Right renal cortex interstitium (tissue), 3 donors: ENCODE measurements around the gene SFXN2. TPM values are rescaled to one million over a fixed set of nuclear protein-coding genes. Genes with fewer than 3 reads are reported as not detected.
"Not testable (repeated sequence)": the region's sequence is repeated elsewhere in the genome, so short reads cannot be mapped to it uniquely, and the experiment has no call there.

Source experiments
- DNase-seq, 3 donors: peaks; one replicate each; pipeline ENCODE4 v3.0.0-alpha.2; 2013; ENCODE audit warnings: low read depth in 3 of 3, low spot score in 2 of 3
- polyA plus RNA-seq, 3 donors: library from polyadenylated mRNA; unstranded; fragments of 120-200 nt; gene quantifications; one replicate each; pipeline ENCODE4 v1.2.1, GENCODE V29; 2013; ENCODE audit not compliant: insufficient read length in 3 of 3

Gene SFXN2
- polyA plus RNA-seq, 3 donors, result 44.0 to 48.3 (median 47.1) TPM

DNA sequence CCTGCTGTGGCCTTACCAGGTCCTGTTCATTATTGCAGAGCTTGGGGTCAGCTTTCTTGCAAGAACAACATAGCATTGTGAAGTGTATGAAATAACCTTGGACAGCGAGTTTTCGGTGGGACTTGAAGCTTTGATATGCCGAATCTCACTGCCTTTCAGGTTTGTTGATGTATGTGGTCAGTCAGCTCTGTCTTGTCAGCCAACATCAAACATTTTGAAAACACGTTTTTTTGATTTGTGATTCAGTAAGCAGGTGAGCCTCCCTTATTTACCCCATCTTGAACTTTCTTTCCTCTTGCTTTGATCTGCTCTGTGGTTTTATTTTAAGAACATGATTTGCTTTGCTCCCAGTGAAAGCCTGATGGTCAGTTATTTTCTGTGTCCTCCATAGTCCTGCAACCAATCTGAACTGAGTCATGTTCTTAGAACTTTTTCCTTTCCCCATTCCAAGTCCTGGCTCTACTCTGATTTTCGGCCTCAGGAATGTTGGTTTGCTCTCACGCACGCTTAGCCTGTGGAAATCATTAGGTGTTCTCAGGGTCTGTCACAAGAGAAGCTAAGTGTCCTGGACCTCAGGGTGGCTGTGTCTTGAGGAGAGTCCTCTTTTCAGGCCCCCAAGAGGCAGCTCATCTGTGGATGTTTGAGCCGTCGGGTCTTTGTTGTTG is 38.0 kb downstream of the SFXN2 start:
- no peak for DNase-seq

DNA sequence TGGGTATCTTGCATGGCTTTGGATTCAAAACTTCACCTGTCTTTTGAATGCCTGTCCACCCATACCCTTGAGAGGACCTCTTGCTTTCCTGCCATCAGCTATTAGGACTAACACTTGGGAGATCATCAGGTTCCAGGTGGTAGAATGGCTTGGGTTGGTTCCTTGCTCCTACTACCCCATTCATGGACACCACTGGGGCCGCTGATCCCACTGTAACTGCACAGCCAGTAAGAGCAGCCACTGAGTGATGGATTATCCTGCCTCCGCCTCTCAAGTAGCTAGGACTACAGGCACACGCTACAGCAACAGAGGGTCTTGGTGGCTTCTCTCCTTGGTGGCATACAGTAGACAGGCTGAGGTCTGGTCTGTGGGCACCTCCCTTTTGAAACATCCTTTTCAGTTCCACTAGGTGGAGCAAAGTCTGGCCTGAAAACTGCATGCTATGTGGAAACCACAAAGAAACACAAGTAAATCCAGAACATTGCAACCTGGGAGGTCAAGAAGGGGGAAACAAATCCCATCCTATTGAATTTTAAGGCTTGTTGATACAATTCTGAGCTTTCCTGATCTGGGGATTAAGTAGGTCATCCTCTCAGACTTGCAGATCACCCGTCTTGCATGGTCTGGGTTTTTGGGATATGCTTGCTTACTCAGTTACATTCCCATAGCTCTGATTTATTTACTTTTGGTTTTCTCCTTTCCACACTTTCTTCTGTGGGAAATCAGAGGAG is 38.7 kb downstream of the SFXN2 start:
- no peak for DNase-seq

DNA sequence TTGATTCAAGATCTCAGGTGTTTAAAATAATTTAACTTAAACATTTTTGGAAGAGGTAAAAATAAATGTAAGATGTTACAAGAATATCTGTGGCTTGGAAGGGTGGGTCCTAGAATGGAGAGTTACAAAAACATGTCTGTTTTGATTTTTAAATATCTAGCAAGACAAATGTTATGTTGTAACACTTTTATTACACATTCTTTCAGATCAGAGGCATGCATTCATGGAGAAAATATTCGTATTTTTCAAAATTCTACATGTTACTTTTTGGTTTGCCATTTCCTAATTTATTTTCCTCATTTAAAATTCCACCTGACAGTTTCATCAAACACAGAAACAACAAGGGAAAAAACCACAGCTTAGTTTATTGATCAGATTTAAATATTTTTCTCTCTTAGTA is 39.3 kb downstream of the SFXN2 start:
- DNase-seq, result no peak

DNA sequence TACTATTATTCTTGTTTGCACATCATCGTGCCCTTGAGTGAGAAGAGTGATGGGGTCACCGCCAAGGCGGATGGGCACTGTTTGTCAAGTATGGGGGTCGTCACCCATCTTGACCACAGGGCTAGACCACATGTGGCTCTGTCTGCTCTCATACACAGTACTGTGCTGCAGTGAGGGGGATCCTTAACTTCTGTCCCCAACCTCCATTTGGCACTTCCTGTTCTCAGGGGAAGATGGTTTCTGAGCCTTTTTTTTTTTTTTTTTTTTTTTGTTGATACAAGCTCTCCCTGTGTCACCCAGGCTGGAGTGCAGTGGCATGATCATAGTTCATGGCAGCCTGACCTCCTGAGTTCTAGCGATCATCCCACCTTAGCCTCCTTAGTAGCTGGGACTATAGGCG is 42.9 kb downstream of the SFXN2 start:
- no peak for DNase-seq

DNA sequence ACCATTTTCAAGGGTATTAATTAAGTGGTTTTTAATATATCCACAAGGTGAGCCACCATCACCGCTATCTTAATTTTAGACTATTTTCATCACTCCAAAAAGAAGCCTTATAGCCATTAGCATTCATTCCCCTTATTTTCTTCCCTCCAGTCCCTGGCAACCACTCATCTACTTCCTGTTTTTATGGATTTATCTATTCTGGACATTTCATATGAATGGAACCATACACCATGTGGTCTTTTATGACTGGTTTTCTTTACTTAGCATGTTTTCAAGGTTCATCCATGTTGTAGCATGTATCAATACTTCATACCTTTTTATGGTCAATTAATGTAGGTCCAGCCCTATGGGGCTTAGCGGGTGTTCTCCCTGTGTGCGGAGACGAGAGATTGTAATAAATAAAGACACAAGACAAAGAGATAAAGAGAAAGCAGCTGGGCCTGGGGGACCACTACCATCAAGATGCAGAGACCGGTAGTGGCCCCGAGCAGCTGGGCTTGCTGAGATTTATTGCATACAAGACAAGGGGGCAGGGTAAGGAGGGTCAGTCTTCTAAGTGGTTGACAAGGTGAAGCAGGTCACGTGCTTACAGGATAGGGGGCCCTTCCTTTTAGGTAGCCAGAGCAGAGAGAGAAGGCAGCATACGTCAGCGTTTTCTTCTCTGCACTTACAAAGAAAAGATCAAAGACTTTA is 44.0 kb downstream of the SFXN2 start:
- DNase-seq, result no peak

DNA sequence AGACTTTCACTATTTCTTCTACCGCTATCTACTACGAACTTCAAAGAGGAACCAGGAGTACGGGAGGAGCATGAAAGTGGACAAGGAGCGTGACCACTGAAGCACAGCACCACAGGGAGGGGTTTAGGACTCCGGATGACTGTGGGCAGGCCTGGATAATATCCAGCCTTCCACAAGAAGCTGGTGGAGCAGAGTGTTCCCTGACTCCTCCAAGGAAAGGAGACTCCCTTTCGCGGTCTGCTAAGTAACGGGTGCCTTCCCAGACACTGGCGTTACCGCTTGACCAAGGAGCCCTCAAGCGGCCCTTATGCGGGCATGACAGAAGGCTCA is 44.5 kb downstream of the SFXN2 start:
- DNase-seq, result not testable (repeated sequence)

DNA sequence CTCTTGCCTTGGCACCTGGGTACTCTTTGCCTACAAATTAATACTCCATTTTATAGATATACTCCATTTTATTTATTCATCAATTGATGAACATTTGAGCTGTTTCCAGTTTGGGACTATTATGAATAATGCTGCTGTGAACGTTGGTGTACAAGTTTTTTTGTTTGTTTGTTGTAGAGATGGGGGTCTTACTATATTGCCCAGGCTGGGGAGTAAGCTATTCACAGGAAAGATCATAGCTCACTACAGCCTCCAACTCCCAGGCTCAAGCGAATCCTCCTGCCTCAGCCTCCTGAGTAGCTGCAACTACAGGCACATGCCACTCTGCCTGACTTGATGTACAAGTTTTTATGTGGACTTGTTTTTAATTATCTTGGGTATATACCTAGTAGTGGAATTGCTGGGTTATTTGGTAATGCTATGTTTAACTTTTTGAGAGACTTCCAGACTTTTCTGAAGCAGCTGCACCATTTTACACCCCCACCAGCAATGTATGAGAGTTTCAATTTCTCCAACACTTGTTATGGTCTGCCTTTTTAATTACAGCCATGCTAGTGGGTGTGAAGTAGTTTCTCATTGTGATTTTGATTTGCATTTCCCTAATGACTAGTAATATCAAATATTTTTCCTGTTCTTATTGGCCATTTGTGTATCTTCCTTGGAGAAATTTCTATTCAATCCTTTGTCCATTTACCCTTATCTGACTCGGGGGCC is 45.2 kb downstream of the SFXN2 start:
- no peak for DNase-seq

DNA sequence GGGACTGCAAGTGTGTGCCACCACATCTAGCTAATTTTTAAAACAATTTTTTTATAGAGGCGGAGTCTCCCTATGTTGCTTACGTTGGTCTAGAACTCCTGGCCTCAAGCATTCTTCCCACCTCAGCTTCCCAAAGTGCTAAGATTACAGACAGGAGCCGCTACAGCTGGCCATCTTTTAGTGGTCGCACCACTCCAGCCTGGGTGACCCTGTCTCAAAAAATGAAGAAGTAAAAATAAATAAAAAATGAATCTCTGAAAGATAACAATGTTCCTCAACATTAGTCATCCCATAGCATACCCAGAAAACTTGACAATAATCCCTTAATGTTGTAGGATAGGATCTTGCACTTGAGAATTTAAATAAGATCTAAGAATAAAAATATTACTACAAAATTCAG is 47.5 kb downstream of the SFXN2 start:
- no peak for DNase-seq

DNA sequence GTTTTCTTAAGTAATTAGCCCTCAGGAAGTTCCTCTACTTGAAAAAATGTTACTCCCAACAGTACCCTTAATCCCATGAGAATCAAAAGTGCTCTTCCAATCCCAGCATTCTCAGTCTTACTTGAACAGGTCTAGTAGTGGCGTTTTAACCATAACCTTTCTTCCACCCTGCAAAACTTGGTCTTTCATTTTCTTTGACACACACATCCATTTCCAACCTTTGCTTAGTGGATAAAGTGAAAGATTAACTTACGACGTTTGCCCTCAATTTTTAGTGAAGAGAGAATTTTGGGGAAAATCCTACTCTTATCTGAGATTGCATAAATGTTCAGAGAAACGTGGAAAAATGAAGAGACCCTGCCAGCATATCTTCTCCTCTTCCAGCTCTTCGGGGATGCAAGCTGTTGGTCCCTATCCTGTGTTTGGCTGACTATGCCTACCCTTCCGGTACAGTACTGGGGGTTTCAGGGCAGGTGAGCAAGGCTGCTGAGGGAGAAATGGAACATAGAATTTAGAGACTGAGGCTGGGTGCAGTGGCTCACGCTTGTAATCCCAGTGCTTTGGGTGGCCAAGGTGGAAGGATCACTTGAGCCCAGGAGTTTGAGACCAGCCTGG is 48.1 kb downstream of the SFXN2 start:
- DNase-seq, result no peak

DNA sequence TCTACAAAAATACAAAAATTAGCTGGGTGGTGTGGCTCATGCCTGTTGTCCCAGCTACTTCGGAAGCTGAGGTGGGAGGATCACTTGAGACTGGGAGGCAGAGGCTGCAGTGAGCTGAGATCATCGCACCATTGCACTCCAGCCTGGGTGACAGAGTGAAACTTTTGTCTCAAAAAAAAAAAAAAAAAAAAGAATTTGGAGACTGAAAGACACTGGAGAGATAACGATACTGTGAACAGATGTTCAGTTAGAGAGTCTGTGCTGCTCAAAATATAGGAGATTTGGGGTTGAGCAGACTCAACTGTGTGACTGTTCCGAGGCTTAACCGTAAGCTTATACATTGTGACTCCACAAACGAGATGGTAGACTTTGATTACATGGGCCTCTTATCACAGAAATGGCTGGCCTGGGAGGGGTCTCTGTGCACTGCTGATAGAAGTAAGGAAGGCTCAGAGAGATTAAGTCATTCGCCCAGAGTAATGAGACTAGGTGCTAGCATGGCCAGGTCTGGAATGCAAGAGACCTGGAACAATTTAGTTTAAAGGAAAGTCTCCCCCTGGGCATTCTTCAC is 48.7 kb downstream of the SFXN2 start:
- DNase-seq, result no peak

DNA sequence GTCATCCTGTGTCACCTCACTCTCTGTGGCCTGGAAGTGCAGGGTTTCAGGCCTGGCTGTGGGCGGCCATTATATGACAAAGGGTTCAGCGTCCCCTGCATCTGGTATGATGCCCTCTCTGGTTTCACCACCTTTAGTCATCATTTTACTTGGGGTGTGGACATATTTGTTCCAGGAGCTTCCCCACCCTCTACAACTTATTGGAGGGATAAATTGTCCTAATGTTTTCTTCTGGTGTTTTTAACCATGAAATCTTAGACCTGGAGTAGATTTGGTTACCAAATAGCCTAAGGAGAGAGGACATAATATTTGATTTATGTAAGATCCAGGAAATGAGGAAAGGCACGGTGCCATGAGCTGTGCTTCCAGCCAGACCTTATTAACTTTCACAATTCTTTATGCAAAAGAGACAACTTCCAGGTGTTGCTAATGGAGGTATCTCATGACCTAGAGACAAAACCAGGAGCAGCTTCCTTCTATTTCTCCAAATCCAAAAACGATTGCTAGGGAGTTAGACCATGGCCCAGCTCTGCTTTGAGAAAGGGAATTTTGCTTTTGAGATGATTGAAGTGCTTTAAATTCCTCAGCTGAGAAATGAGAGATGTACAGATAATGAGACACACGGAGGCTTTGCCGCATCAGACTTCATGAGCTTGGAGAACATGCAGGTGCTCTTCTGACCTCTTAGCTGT is 50.2 kb downstream of the SFXN2 start:
- DNase-seq, result no peak

DNA sequence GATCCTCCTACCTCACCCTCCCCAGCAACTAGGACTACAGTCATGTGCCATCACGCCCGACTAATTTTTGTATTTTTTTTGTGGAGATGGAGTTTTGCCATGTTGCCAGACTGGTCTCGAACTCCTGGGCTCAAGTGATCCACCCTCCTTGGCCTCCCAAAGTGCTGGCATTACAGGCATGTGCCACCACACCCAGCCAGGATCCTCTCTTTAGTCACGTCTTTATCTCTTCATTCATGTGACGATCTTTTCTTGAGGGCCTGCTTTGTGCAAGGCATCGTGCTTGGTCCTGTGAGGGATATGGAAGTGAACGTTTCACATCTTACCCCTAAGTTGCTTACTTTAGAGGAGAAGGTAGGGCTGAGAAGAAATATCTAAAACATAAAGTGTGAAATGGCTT is 50.9 kb downstream of the SFXN2 start:
- DNase-seq, result no peak

DNA sequence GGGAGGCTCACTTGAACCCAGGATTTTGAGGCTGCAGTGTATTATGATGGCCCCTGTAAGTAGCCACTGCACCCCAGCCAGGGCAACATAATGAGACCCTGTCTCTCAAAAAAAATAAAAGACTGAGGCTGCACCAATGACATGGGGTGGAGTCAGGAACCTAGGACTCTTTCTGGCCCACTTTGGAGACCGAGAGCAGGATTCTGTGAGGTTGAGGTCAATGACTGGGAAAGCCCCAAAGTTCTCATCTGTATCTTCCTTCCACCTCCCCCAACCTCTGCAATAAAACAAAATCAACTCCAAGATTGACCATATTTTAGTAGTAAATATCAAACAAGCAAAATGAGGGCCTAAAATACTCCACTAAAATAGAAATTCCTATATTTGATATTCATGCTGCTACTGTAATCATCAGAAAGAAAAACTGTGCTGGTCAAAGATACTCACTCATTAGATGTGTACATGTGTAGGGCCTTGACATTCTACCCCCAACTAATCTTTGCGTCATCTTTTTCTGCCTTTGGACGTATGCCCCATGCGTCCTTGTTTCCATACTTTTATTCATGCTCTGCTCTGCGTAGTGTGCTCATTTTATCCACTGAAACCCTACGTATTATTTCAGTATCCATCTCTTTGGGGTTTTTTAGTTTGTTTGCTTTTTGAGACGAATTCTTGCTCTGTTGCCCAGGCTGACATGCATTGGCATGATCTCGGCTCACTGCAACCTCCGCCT is 53.2 kb downstream of the SFXN2 start:
- no peak for DNase-seq

DNA sequence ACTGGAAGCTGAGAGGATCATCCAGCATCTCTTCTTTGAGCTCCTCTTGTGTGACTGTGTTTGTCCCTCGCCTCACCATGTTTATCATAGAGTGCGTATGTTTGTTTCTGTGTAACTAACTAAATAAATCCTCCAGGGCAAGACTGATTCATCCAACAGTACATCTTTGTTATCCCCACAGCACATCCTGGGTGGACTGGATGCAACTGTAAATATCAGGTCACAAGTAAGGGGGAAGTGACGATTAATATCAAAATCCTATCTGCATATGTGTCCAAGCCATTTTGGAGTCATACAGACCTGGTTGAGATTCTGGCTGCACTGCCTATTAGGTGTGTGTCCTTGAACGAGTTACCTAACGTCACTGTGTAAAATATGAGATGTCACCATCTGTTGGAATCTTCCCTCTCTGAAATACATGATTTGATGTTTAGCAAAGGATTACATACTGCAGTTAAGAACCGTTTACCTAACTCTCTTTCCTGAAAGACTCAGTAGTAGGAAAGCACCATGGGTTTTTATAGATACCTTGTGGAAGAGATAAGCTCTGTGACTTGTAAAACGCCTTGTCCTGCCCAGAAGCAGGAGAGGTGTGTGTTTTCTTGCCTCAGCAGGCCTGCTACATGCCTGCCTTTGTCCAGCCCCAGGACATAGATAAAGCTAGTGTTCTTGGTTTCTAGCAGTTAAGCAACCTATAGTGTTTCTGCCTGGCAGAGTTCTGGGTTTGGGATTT is 55.1 kb downstream of the SFXN2 start:
- no peak for DNase-seq

DNA sequence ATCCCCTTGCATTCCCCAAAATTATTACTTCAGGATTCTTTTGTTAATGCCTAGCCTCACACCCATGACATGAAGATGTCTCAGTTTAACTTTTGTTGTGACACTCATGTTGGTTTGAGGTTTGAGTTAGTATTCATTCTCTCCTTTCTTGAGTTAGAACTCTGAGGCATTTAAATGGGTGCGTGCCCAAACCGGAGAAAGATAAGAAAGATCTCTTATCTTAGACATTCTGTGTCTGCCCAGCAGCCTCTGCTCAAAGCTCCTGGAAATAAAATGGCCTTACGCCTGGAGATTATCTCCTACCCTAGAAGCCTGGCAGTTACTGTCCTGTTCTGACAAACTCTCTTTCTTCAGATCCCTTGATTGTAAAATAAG is 55.7 kb downstream of the SFXN2 start:
- no peak for DNase-seq

DNA sequence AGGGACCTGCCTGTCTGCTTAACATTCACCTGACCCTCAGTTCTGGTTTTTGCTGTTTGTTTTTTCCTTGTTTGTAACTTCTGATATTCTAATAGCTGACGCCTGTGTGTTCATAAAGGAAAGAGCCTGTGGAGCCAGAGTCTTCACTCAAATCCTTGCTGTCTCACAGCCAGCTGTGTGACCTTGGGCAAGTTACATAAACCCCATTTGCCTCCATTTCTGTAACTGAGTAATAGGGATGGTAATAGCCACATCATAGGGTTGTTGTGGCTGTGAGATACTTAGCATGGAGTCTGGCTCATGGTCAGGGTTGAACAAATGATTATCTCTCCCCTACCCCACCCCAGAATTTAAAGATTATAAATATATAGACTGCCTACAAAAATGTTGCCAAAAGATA is 56.4 kb downstream of the SFXN2 start:
- no peak for DNase-seq

DNA sequence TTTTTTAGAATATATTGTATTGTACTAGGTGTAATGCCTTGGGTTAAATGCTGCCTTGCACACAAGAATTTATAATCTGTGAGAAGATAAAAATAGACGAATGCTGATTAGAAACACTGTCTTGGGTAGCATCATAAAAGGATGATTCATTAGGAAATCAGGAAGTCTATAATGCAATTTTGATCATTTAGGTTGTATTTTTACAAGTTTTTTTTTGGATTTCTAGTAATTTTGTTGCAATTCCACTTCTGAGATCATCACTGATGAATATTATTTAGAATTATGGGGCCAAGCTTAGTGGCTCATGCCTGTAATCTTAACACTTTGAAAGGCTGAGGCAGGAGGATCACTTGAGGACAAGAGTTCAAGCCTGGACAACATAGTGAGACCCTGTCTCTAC is 58.9 kb downstream of the SFXN2 start:
- no peak for DNase-seq

DNA sequence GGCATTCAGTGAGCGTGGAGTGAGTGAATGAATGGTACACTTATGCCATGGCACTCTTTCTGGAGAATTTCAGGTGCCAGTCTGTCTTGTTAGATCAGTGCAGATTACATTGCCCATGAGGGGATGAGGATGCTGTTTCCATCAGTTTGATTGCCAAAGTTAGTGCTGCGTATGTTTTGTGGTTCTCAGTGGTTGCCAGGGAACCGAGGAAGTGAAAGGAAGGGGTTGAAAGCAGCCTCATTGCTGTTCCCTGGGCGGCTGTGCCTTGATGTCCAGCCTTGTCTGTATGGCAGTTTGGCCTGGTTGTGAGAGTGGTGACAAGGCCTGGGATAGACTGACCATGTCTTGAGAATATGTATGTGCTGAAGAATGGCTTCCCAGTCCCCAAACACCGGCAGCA is 59.5 kb downstream of the SFXN2 start:
- DNase-seq, result no peak
